Fibroblast of peridontal ligament (primary cell): ENCODE measurements around the gene CC2D2A.
"Not testable (repeated sequence)": the region's sequence is repeated elsewhere in the genome, so short reads cannot be mapped to it uniquely, and the experiment has no call there.

Experiments used
- DNase-seq: peaks from one replicate; pipeline ENCODE4 v3.0.0-alpha.2; 2010; ENCODE audit errors: extremely low read depth

The CC2D2A gene

GRCh38 chr4:15557786-15558550 lies 88.3 kb downstream of the CC2D2A start:
- no peak for DNase-seq

- no peak for DNase-seq
These were observed 88.9 kb downstream of the CC2D2A start for GRCh38 chr4:15558561-15558960.

- no peak for DNase-seq
These were observed 92.4 kb downstream of the CC2D2A start for GRCh38 chr4:15562114-15562513.

- no peak for DNase-seq
These were observed 92.9 kb downstream of the CC2D2A start for GRCh38 chr4:15562623-15563022.

- no peak for DNase-seq
These were observed 94.2 kb downstream of the CC2D2A start for GRCh38 chr4:15563871-15564270.

GRCh38 chr4:15568821-15569220 lies 99.1 kb downstream of the CC2D2A start:
- peak; percentile 40 for DNase-seq

GRCh38 chr4:15569746-15570145 lies 100.1 kb downstream of the CC2D2A start:
- no peak for DNase-seq

GRCh38 chr4:15575966-15576365 lies 106.3 kb downstream of the CC2D2A start:
- DNase-seq, result no peak

- peak; percentile 38 for DNase-seq
These were observed 107.8 kb downstream of the CC2D2A start for GRCh38 chr4:15577508-15577907.

GRCh38 chr4:15584785-15585184 lies 115.1 kb downstream of the CC2D2A start:
- DNase-seq, result no peak

GRCh38 chr4:15585331-15585730 lies 115.6 kb downstream of the CC2D2A start:
- no peak for DNase-seq

- DNase-seq, result no peak
These were observed 116.4 kb downstream of the CC2D2A start for GRCh38 chr4:15586066-15586465.

- DNase-seq, result peak; percentile 31
These were observed 118.0 kb downstream of the CC2D2A start for GRCh38 chr4:15587649-15588048.

GRCh38 chr4:15592799-15593198 lies 123.1 kb downstream of the CC2D2A start:
- no peak for DNase-seq

GRCh38 chr4:15598644-15599043 lies 129.0 kb downstream of the CC2D2A start:
- DNase-seq, result peak; percentile 76

GRCh38 chr4:15600176-15600575 lies 130.5 kb downstream of the CC2D2A start:
- DNase-seq, result no peak

GRCh38 chr4:15601862-15602261 lies 132.2 kb downstream of the CC2D2A start:
- DNase-seq, result no peak

- DNase-seq, result no peak
These were observed 135.9 kb downstream of the CC2D2A start for GRCh38 chr4:15605537-15605936.

GRCh38 chr4:15610855-15611254 lies 141.2 kb downstream of the CC2D2A start:
- DNase-seq, result no peak

- no peak for DNase-seq
These were observed 142.5 kb downstream of the CC2D2A start for GRCh38 chr4:15612136-15612535.

- not testable (repeated sequence) for DNase-seq
These were observed 145.2 kb downstream of the CC2D2A start for GRCh38 chr4:15614891-15615290.

GRCh38 chr4:15617407-15617806 lies 147.7 kb downstream of the CC2D2A start:
- DNase-seq, result not testable (repeated sequence)

- no peak for DNase-seq
These were observed 167.1 kb downstream of the CC2D2A start for GRCh38 chr4:15636818-15637217.

GRCh38 chr4:15638418-15638817 lies 168.7 kb downstream of the CC2D2A start:
- no peak for DNase-seq
